CD4-positive, alpha-beta T cell (primary cell): ENCODE measurements around the gene TEX54. TPM values are rescaled to one million over a fixed set of nuclear protein-coding genes. Genes with fewer than 3 reads are reported as not detected.

Experiments used
- ATAC-seq: fragments of 200-7000 bp; cut with Tn5 transposase; one replicate; pipeline ENCODE4 v1.10.0; 2022; ENCODE audit warnings: mild to moderate bottlenecking; ENCODE audit not compliant: poor library complexity
- CTCF ChIA-PET: fragments of 350-600 bp; sonication (Branson Sonifier 250); formaldehyde crosslinking; loops from one replicate; lab custom pipeline; 2021; ENCODE audit warnings: antibody characterized with exemption, inconsistent platforms; lab: Charles Lee
- POLR2A ChIA-PET: fragments of 350-600 bp; sonication (Branson Sonifier 250); formaldehyde crosslinking; loops from one replicate; lab custom pipeline; 2021; ENCODE audit warnings: antibody characterized with exemption, inconsistent platforms; lab: Charles Lee
- DNase-seq, 14 experiments: peaks; one replicate each; pipeline ENCODE4 v3.0.0-alpha.2; 2013 to 2020; ENCODE audit warnings: mixed read lengths in 2 of 14
- H3K27ac ChIP-seq, 2 donors: one replicate each; pipeline versions ENCODE4 v1.5.1 to v1.7.0; 2013; ENCODE audit warnings: low read length in 2 of 2, low read depth in 1 of 2, mild to moderate bottlenecking in 1 of 2
- H3K27me3 ChIP-seq, 2 experiments: 1 replicate in 1 of 2; 2 replicates in 1 of 2; pipeline versions ENCODE4 v1.6.1 to v1.7.0; 2013; ENCODE audit warnings: low read length in 2 of 2, control low read depth in 1 of 2, mild to moderate bottlenecking in 1 of 2, moderate library complexity in 1 of 2; ENCODE audit not compliant: insufficient read depth in 2 of 2, control insufficient read depth in 1 of 2
- H3K36me3 ChIP-seq: one replicate; pipeline ENCODE4 v1.6.1; 2013; ENCODE audit warnings: low read length, control low read depth; ENCODE audit not compliant: insufficient read depth
- H3K4me1 ChIP-seq: one replicate; pipeline ENCODE4 v1.6.1; 2013; ENCODE audit warnings: low read length, control low read depth; ENCODE audit not compliant: insufficient read depth
- H3K4me3 ChIP-seq: one replicate; pipeline ENCODE4 v1.5.1; 2013; ENCODE audit warnings: mild to moderate bottlenecking, low read length, moderate library complexity
- H3K9me3 ChIP-seq, 2 experiments: 1 replicate in 1 of 2; 2 replicates in 1 of 2; pipeline versions ENCODE4 v1.6.1 to v1.7.0; 2013; ENCODE audit warnings: low read length in 2 of 2, mild to moderate bottlenecking in 2 of 2, control low read depth in 1 of 2, moderate library complexity in 1 of 2; ENCODE audit not compliant: control insufficient read depth in 1 of 2, insufficient read depth in 1 of 2
- H3K27ac Mint-ChIP-seq: one replicate; pipeline ENCODE4 v1.8.0; 2020; ENCODE audit warnings: mixed read lengths
- H3K27me3 Mint-ChIP-seq: one replicate; pipeline ENCODE4 v1.8.0; 2021; ENCODE audit warnings: mixed read lengths
- H3K36me3 Mint-ChIP-seq: one replicate; pipeline ENCODE4 v1.8.0; 2021; ENCODE audit warnings: low read depth, mixed read lengths
- H3K4me1 Mint-ChIP-seq: one replicate; pipeline ENCODE4 v1.8.0; 2021; ENCODE audit warnings: low read depth, mixed read lengths
- H3K4me3 Mint-ChIP-seq: one replicate; pipeline ENCODE4 v1.8.0; 2020; ENCODE audit warnings: mild to moderate bottlenecking, mixed read lengths
- H3K9me3 Mint-ChIP-seq: one replicate; pipeline ENCODE4 v1.8.0; 2020; ENCODE audit warnings: mixed read lengths
- CTCF ChIP-seq: fragments of 200-600 bp; IDR thresholded peaks from one replicate; pipeline ENCODE4 v1.8.0; 2022; ENCODE audit warnings: antibody characterized with exemption, mild to moderate bottlenecking
- intact Hi-C, 2 experiments: fragments of 100-400 bp; cut with DNase I in 1 of 2; cut with micrococcal nuclease in 1 of 2; formaldehyde crosslinking; loops; one replicate each; pipeline versions ENCODE4 v1.15.1 to v1.9.0; 2023 to 2025; cut with DNase I, micrococcal nuclease
- total RNA-seq, 174 experiments: library from RNA in 2 of 174; stranded (reverse) in 2 of 174; gene quantifications; one replicate each; pipeline ENCODE4 v1.2.3 and lab custom pipeline; 2021 to 2026

Gene TEX54
- total RNA-seq, 2 experiments from 2014 or later: 0.59 TPM; not detected in 1

GRCh38 chr11:62875698-62876478 is 43.2 kb upstream of the TEX54 start:
- Histone ChIP-seq H3K4me3 (no peak overlapping the region), H3K9me3 (no peaks in the 10 kb centered on the region), H3K4me1 (peaks cover 14% of the 10 kb centered on the region), H3K36me3 (no peaks in the 10 kb centered on the region), H3K27me3 (no peaks in the 10 kb centered on the region), H3K27ac (no peak overlapping the region)
- Mint-ChIP-seq H3K4me1 (peaks cover 14% of the 10 kb centered on the region), H3K36me3 (peaks cover 16% of the 10 kb centered on the region), H3K27me3 (no peaks in the 10 kb centered on the region), H3K27ac (no peak overlapping the region), H3K9me3 (no peaks in the 10 kb centered on the region), H3K4me3 (no peak overlapping the region)
- no peak for TF ChIP-seq CTCF
- ChIA-PET POLR2A (interaction anchor here (0.9 kb wide), 1 partner anchor 13 kb away, joined by 3 read pairs; no protein-coding TSS in a partner anchor), CTCF (interaction anchor here (1.8 kb wide), 1 partner anchor 89 kb away, joined by 7 read pairs; no protein-coding TSS in a partner anchor)
- DNase-seq (no peak), ATAC-seq (no peak)
- intact Hi-C loops: no loop called here

GRCh38 chr11:62874851-62875250 is 42.2 kb upstream of the TEX54 start:
- H3K4me1 ChIP-seq: peaks cover 5% of the 10 kb centered on the region
- ATAC-seq: no peak
- no peak overlapping the region for H3K4me3 ChIP-seq
- H3K27me3 ChIP-seq: no peaks in the 10 kb centered on the region
- no peaks in the 10 kb centered on the region for H3K36me3 ChIP-seq
- H3K27ac ChIP-seq: no peak overlapping the region
- peaks cover 4% of the 10 kb centered on the region for H3K4me1 Mint-ChIP-seq
- no peaks in the 10 kb centered on the region for H3K9me3 ChIP-seq
- DNase-seq: no peak
- no peak overlapping the region for H3K4me3 Mint-ChIP-seq
- ChIA-PET POLR2A (no interaction called here), CTCF (interaction anchor here (1.8 kb wide), 1 partner anchor 88 kb away, joined by 7 read pairs; no protein-coding TSS in a partner anchor)
- peaks cover 6% of the 10 kb centered on the region for H3K36me3 Mint-ChIP-seq
- no peaks in the 10 kb centered on the region for H3K9me3 Mint-ChIP-seq
- no peak overlapping the region for H3K27ac Mint-ChIP-seq
- intact Hi-C loops: no loop called here
- no peaks in the 10 kb centered on the region for H3K27me3 Mint-ChIP-seq
- TF ChIP-seq CTCF: no peak

- H3K9me3 Mint-ChIP-seq: no peaks in the 10 kb centered on the region
- Histone ChIP-seq H3K9me3 (no peaks in the 10 kb centered on the region), H3K4me1 (peaks cover 4% of the 10 kb centered on the region), H3K36me3 (no peaks in the 10 kb centered on the region), H3K4me3 (no peak overlapping the region), H3K27me3 (no peaks in the 10 kb centered on the region), H3K27ac (no peak overlapping the region)
- no peak overlapping the region for H3K27ac Mint-ChIP-seq
- TF ChIP-seq CTCF: no peak
- no peaks in the 10 kb centered on the region for H3K36me3 Mint-ChIP-seq
- peaks cover 6% of the 10 kb centered on the region for H3K4me1 Mint-ChIP-seq
- POLR2A ChIA-PET: interaction anchor here (0.9 to 2.7 kb wide), 4 partner anchors 9 to 79 kb away, joined by 4 to 12 read pairs (median 6); partner anchors contain the start of genes SLC3A2 and TMEM179B
- DNase-seq (no peak), ATAC-seq (no peak)
- H3K27me3 Mint-ChIP-seq: no peaks in the 10 kb centered on the region
- no peak overlapping the region for H3K4me3 Mint-ChIP-seq
- CTCF ChIA-PET: interaction anchor here (0.5 to 5.2 kb wide), 6 partner anchors 8 to 79 kb away, joined by 3 to 49 read pairs (median 4); partner anchors contain the start of gene TMEM179B
- intact Hi-C loops: loop anchor here in 1 of 2 experiments (10.0 kb wide), 1 partner anchor 441 kb away; no protein-coding TSS in a partner anchor
Observed at GRCh38 chr11:62865635-62866034, 33.0 kb upstream of the TEX54 start.
